ENCODE results near the gene TTC1.

- no peak for TF ChIP-seq CREB1 (IDR thresholded peaks at IDR 0.05)
- no peak for TF ChIP-seq CREB1 (CRISPR knock-in tag; IDR thresholded peaks at IDR 0.05)
- no peak for TF ChIP-seq SMAD3 (CRISPR knock-in tag; conservative IDR thresholded peaks at IDR 0.05)
- no peak for TF ChIP-seq KAT8 (IDR thresholded peaks at IDR 0.05; ENCODE audit: low read depth)
- TF ChIP-seq SNAPC5 (CRISPR knock-in tag; IDR thresholded peaks at IDR 0.05): no peak
- TF ChIP-seq ZNF12 (CRISPR knock-in tag; IDR thresholded peaks at IDR 0.05): no peak
- TF ChIP-seq CTCF (IDR thresholded peaks at IDR 0.05 in 2 of 3, conservative IDR thresholded peaks at IDR 0.05 in 1 of 3; ENCODE audit: insufficient read depth in 2 of 3, low read depth in 1 of 3, low read length in 3 of 3): no peak
- no peak for TF ChIP-seq RFX5 (IDR thresholded peaks at IDR 0.05; ENCODE audit: low read depth, low read length)
- no peak for TF ChIP-seq AFF1 (IDR thresholded peaks at IDR 0.05; ENCODE audit: low read depth in 1 of 2, partially characterized antibody in 2 of 2)
- no peak for TF ChIP-seq NFE2L1 (tag; IDR thresholded peaks at IDR 0.05; ENCODE audit: borderline replicate concordance, low read depth)
Measured at GRCh38 chr5:160039810-160040470, 31.0 kb downstream of the TTC1 start.

Measured in K562 (cell line).